CD4-positive, CD25-positive, alpha-beta regulatory T cell (primary cell): ENCODE measurements around the gene POSTN. TPM values are rescaled to one million over a fixed set of nuclear protein-coding genes. Genes with fewer than 3 reads are reported as not detected.
"Not testable (repeated sequence)": the region's sequence is repeated elsewhere in the genome, so short reads cannot be mapped to it uniquely, and the experiment has no call there.

Source experiments
- ATAC-seq, 2 donors: fragments of 150-1000 bp; cut with Tn5 transposase; one replicate each; pipeline ENCODE4 v1.10.0; 2021; ENCODE audit warnings: low read depth in 2 of 2, moderate number of reproducible peaks in 2 of 2, moderate library complexity in 1 of 2
- DNase-seq, 3 donors: peaks; one replicate each; pipeline versions ENCODE4 v3.0.0 to v3.0.0-alpha.2; 2012 to 2022; ENCODE audit warnings: mixed read lengths in 1 of 3
- H3K27ac ChIP-seq: one replicate; pipeline ENCODE4 v1.7.0; 2013; ENCODE audit warnings: mild to moderate bottlenecking, low read length; ENCODE audit not compliant: insufficient read depth, poor library complexity, severe bottlenecking
- H3K27me3 ChIP-seq: one replicate; pipeline ENCODE4 v1.7.0; 2013; ENCODE audit warnings: low read length; ENCODE audit not compliant: control insufficient read depth, insufficient read depth
- H3K36me3 ChIP-seq: one replicate; pipeline ENCODE4 v1.7.0; 2013; ENCODE audit warnings: mild to moderate bottlenecking, low read length, moderate library complexity; ENCODE audit not compliant: control insufficient read depth, insufficient read depth
- H3K4me1 ChIP-seq: 2 replicates; pipeline ENCODE4 v1.7.0; 2013; ENCODE audit warnings: mild to moderate bottlenecking, low read length; ENCODE audit not compliant: insufficient read depth, control insufficient read depth, poor library complexity, severe bottlenecking
- H3K4me3 ChIP-seq: one replicate; pipeline ENCODE4 v1.7.0; 2013; ENCODE audit warnings: low read depth, mild to moderate bottlenecking, low read length, moderate library complexity
- H3K9me3 ChIP-seq, 2 experiments: 1 replicate in 1 of 2; 2 replicates in 1 of 2; pipeline ENCODE4 v1.7.0; 2013; ENCODE audit warnings: low read length in 2 of 2, mild to moderate bottlenecking in 1 of 2, moderate library complexity in 1 of 2; ENCODE audit not compliant: control insufficient read depth in 2 of 2
- H3K27ac Mint-ChIP-seq, 3 donors: one replicate each; pipeline ENCODE4 v1.8.0; 2020 to 2022; ENCODE audit warnings: mild to moderate bottlenecking in 3 of 3, mixed read lengths in 3 of 3, moderate library complexity in 2 of 3
- H3K27me3 Mint-ChIP-seq: one replicate; pipeline ENCODE4 v1.8.0; 2022; ENCODE audit warnings: mild to moderate bottlenecking, mixed read lengths
- H3K36me3 Mint-ChIP-seq: one replicate; pipeline ENCODE4 v1.8.0; 2020; ENCODE audit warnings: mixed read lengths
- H3K4me1 Mint-ChIP-seq, 4 donors: one replicate each; pipeline ENCODE4 v1.8.0; 2020 to 2022; ENCODE audit warnings: mixed read lengths in 4 of 4, mild to moderate bottlenecking in 1 of 4
- H3K4me3 Mint-ChIP-seq, 4 donors: one replicate each; pipeline ENCODE4 v1.8.0; 2020 to 2022; ENCODE audit warnings: mild to moderate bottlenecking in 4 of 4, mixed read lengths in 4 of 4, moderate library complexity in 3 of 4
- H3K9me3 Mint-ChIP-seq, 7 donors: one replicate each; pipeline ENCODE4 v1.8.0; 2020 to 2022; ENCODE audit warnings: mixed read lengths in 7 of 7, mild to moderate bottlenecking in 3 of 7, moderate library complexity in 2 of 7
- polyA plus RNA-seq, 4 donors: library from polyadenylated mRNA; unstranded; fragments of 300-500 nt; fragmentation: Illumina TruSeq; gene quantifications; one replicate each; pipeline ENCODE4 v1.2.3, GENCODE V29; 2021
- total RNA-seq: library from RNA; stranded (reverse); gene quantifications from one replicate; pipeline ENCODE4 v1.2.3, GENCODE V29; 2022

Gene POSTN
- total and polyA plus RNA-seq, 5 donors from 2014 or later: not detected

DNA sequence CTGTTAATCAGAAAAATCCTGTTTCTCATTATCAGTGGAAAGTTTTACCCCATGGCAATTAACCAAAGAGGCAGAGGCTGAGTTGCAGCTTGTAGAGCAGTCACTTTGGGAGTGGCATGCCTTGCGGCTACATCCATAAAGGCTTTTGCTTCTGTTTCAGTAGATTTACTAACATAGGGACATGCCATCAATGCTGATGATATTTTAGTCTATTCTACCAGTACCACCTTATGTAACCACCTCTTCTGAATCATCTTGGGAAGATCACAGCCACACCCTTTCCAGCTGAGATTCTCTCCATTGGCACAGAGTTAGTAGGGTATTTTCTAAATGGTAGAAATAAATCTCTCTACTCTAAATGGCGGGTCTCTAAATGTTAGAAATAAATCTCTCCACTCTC, 37.5 kb downstream of the POSTN start:
- Mint-ChIP-seq H3K36me3 (no peaks in the 10 kb centered on the region), H3K4me3 (no peak overlapping the region), H3K4me1 (no peaks in the 10 kb centered on the region), H3K9me3 (peaks cover 0 to 28% (median 9%) of the 10 kb centered on the region in 7 donors), H3K27ac (no peak overlapping the region), H3K27me3 (no peaks in the 10 kb centered on the region)
- Histone ChIP-seq H3K27ac (no peak overlapping the region), H3K36me3 (no peaks in the 10 kb centered on the region), H3K9me3 (no peaks in the 10 kb centered on the region), H3K4me3 (no peak overlapping the region), H3K27me3 (no peaks in the 10 kb centered on the region), H3K4me1 (no peaks in the 10 kb centered on the region)
- ATAC-seq (no peak), DNase-seq (no peak)

DNA sequence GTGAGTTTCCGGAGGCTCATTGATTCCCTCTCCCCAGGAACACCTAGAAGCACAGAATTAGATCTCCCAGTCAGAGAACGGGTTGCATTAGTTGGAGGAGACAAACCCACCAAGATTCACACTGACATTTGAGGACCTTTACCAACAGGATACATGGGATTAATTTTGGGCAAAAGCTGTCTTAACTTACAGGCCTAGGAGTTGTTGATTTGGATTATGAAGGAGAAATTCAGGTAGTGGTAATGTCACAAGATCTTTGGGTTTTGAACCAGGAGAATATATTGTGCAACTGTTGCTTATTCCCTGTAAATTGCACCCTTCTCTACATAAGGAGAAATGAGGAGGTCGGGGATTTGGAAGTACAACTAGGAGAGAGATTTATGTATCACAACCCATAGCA, 38.0 kb downstream of the POSTN start:
- Histone ChIP-seq H3K27ac (no peak overlapping the region), H3K9me3 (no peaks in the 10 kb centered on the region), H3K27me3 (no peaks in the 10 kb centered on the region), H3K36me3 (no peaks in the 10 kb centered on the region), H3K4me3 (no peak overlapping the region), H3K4me1 (no peaks in the 10 kb centered on the region)
- Mint-ChIP-seq H3K36me3 (no peaks in the 10 kb centered on the region), H3K27me3 (no peaks in the 10 kb centered on the region), H3K27ac (no peak overlapping the region), H3K4me1 (no peaks in the 10 kb centered on the region), H3K4me3 (no peak overlapping the region), H3K9me3 (peaks cover 0 to 28% (median 9%) of the 10 kb centered on the region in 7 donors)
- ATAC-seq (no peak), DNase-seq (no peak)

DNA sequence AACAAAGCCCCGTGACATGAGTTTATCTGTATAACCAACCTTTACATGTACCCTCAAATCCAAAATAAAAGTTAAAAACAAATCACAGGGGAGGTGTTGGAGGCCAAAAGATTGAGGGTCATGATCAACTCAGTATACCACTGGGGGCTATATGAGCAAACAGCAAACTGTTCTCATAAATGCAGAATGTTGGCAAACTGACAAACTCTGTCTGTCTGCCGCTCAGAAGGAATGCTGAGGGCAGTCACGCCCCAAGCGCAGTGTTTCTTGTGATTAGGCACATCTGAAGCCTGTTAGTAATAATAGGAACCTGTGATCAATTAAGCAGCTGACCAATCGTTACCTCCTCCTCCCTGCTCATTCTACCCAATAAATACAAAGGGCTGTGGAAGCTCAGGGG, 39.8 kb downstream of the POSTN start:
- H3K36me3 Mint-ChIP-seq, H3K27me3 Mint-ChIP-seq, H3K4me3 ChIP-seq, H3K27me3 ChIP-seq, H3K27ac ChIP-seq, H3K36me3 ChIP-seq, H3K4me1 Mint-ChIP-seq, H3K27ac Mint-ChIP-seq, H3K9me3 ChIP-seq, DNase-seq, H3K4me1 ChIP-seq, H3K4me3 Mint-ChIP-seq, ATAC-seq: not testable (repeated sequence)
- H3K9me3 Mint-ChIP-seq: peaks cover 0 to 30% (median 10%) of the 10 kb centered on the region in 7 donors

DNA sequence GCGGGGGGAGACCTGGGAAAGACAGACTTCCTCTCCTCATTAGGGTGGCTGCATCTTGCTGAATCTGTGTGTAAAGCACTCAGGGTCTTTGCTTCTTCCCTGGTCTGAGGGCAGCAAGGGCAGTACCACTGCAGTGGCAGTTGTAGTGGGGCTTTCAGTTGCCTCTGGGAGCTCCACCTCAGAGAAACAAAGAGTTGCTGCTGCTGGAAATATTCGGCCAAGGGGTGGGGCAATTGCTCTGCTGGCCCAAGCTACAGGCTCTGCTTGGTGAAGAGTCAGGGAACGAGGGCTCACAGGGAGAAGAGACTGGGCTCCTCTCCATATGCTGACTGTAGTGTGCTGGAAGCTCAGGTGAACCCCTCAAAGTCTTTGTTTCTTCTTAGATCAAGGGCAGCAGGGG, 52.5 kb downstream of the POSTN start:
- no peaks in the 10 kb centered on the region for H3K27me3 ChIP-seq
- no peaks in the 10 kb centered on the region for H3K36me3 Mint-ChIP-seq
- H3K9me3 ChIP-seq: peaks cover 0 to 11% of the 10 kb centered on the region in 2 experiments
- H3K27ac ChIP-seq: no peak overlapping the region
- peaks cover 0 to 6% (median 0%) of the 10 kb centered on the region in 4 donors for H3K4me1 Mint-ChIP-seq
- peaks cover 2 to 25% (median 6%) of the 10 kb centered on the region in 7 donors for H3K9me3 Mint-ChIP-seq
- ATAC-seq (no peak), DNase-seq (no peak)
- H3K4me3 ChIP-seq: no peak overlapping the region
- no peak overlapping the region for H3K4me3 Mint-ChIP-seq
- no peaks in the 10 kb centered on the region for H3K27me3 Mint-ChIP-seq
- H3K36me3 ChIP-seq: no peaks in the 10 kb centered on the region
- H3K27ac Mint-ChIP-seq: no peak overlapping the region
- H3K4me1 ChIP-seq: no peaks in the 10 kb centered on the region

DNA sequence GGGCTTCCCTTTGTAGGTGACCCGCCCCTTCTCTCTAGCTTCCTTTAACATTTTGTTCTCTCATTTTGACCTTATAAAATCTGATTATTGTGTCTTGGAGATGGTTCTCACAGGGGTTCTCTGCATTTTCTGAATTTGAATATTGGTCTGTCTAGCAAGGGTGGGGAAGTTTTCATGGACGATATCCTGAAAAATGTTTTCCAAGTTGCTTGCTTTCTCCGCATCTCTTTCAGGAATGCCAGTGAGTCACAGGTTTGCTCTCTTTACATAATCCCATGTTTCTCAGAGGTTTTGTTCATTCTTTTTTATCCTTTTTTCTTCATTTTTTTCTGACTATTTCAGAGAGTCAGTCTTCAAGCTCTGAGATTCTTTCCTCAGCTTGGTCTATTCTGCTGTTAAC, 53.6 kb downstream of the POSTN start:
- H3K36me3 ChIP-seq: no peaks in the 10 kb centered on the region
- H3K4me3 ChIP-seq: no peak overlapping the region
- no peak for DNase-seq
- Mint-ChIP-seq H3K27me3 (no peaks in the 10 kb centered on the region), H3K9me3 (peaks cover 3 to 21% (median 8%) of the 10 kb centered on the region in 7 donors), H3K27ac (no peak overlapping the region), H3K4me3 (no peak overlapping the region), H3K36me3 (no peaks in the 10 kb centered on the region), H3K4me1 (peaks cover 0 to 6% (median 0%) of the 10 kb centered on the region in 4 donors)
- ATAC-seq: no peak
- no peaks in the 10 kb centered on the region for H3K4me1 ChIP-seq
- no peaks in the 10 kb centered on the region for H3K27me3 ChIP-seq
- no peak overlapping the region for H3K27ac ChIP-seq
- peaks cover 0 to 11% of the 10 kb centered on the region in 2 experiments for H3K9me3 ChIP-seq

DNA sequence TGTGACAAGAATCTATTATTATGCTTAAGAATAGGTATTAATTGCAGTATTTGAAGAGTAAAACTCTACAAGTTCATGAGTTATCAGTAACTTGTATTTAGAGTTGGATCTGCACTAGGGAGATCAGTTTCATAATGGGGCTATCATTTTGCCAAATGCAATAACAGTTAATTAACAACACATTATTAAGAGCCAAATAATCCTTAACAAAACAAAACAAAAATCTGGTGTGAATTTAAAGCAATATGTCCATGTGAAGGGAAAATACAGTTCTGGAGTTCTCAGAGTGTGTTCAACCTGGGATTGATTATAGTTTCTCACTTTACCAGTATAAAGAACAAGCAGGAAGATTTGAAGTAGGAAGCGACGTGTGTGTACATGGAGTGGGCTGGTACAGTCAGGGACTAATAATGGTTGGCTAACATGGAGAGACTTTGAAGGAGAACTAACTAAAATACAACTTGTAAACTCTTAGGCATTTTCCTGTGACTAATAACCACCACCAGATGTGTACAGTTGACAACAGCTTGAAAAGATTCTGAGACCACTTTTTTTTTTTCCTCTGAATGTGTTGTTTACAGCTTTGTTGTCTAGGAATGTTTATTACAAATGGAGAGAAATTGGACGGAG, 58.5 kb downstream of the POSTN start:
- DNase-seq: no peak
- Mint-ChIP-seq H3K9me3 (peaks cover 3 to 26% (median 6%) of the 10 kb centered on the region in 7 donors), H3K36me3 (no peaks in the 10 kb centered on the region), H3K4me1 (peaks cover 0 to 6% (median 0%) of the 10 kb centered on the region in 4 donors), H3K4me3 (no peak overlapping the region), H3K27ac (no peak overlapping the region), H3K27me3 (no peaks in the 10 kb centered on the region)
- Histone ChIP-seq H3K36me3 (no peaks in the 10 kb centered on the region), H3K27ac (no peak overlapping the region), H3K27me3 (no peaks in the 10 kb centered on the region), H3K4me1 (no peaks in the 10 kb centered on the region), H3K4me3 (no peak overlapping the region), H3K9me3 (no peaks in the 10 kb centered on the region)
- ATAC-seq: no peak

DNA sequence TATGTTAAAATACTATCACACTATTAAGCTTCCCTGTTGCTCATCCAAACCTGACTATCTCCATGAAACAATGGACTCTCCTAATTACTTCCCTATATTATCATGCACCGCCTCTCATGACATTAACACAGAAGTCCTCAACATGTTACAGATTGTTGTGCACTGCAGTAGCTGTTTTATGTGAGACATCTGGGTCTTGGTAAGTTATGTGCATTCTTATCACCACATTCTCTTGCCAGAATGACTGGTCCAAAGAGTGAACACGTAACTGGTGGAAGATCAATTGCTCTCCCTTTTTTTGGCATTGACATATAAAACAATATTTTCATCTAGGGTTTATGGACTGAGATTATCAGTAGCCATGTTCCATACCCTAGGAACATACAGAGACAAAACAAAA, 59.4 kb downstream of the POSTN start:
- H3K4me3 Mint-ChIP-seq: no peak overlapping the region
- Histone ChIP-seq H3K4me1 (no peaks in the 10 kb centered on the region), H3K36me3 (no peaks in the 10 kb centered on the region), H3K27me3 (no peaks in the 10 kb centered on the region), H3K4me3 (no peak overlapping the region), H3K9me3 (no peaks in the 10 kb centered on the region), H3K27ac (no peak overlapping the region)
- H3K27ac Mint-ChIP-seq: no peak overlapping the region
- DNase-seq: no peak
- H3K27me3 Mint-ChIP-seq: no peaks in the 10 kb centered on the region
- no peak for ATAC-seq
- H3K9me3 Mint-ChIP-seq: peaks cover 2 to 26% (median 9%) of the 10 kb centered on the region in 7 donors
- H3K4me1 Mint-ChIP-seq: peaks cover 0 to 6% (median 0%) of the 10 kb centered on the region in 4 donors
- H3K36me3 Mint-ChIP-seq: no peaks in the 10 kb centered on the region

DNA sequence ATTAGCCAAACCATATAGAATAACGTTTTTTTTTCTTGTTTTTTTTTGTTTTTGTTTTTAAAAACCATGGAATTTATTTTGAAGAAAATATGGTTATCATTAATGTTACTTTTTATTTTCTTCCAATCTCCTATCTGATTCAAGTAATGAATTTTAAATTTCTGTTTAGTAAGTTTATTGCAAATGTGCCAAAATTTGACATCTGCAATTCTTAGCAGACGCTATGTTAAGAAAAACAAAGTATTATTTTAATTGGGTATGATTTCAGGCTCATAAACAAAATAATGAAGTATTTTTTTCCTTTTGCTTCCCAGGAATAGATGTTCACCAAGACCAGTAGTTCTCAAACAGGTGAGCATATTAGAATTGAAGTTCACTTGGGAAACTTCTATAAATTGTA, 63.1 kb downstream of the POSTN start:
- peaks cover 2 to 18% (median 6%) of the 10 kb centered on the region in 7 donors for H3K9me3 Mint-ChIP-seq
- ATAC-seq (no peak), DNase-seq (no peak)
- no peaks in the 10 kb centered on the region for H3K36me3 Mint-ChIP-seq
- no peaks in the 10 kb centered on the region for H3K27me3 Mint-ChIP-seq
- Histone ChIP-seq H3K27me3 (no peaks in the 10 kb centered on the region), H3K4me3 (no peak overlapping the region), H3K27ac (no peak overlapping the region), H3K4me1 (no peaks in the 10 kb centered on the region), H3K36me3 (no peaks in the 10 kb centered on the region), H3K9me3 (peaks cover 0 to 4% of the 10 kb centered on the region in 2 experiments)
- H3K4me3 Mint-ChIP-seq: no peak overlapping the region
- no peaks in the 10 kb centered on the region for H3K4me1 Mint-ChIP-seq
- no peak overlapping the region for H3K27ac Mint-ChIP-seq
